ENCODE results near the gene ZNF521. TPM values are rescaled to one million over a fixed set of nuclear protein-coding genes. Genes with fewer than 3 reads are reported as not detected.

Gene ZNF521
- total and polyA plus RNA-seq, 2 of the 13 experiments (the other 11 are each of a cell fraction or from before 2014, with no cell fraction given), result 0.02 TPM; not detected in 1

GRCh38 chr18:25316381-25317018 lies 35.5 kb downstream of the ZNF521 start:
- Histone ChIP-seq H3K27ac (ENCODE audit: extremely low read length, insufficient read depth, low read length) (no peak overlapping the region), H3K4me1 (ENCODE audit: insufficient read depth, low read length) (no peaks in the 10 kb centered on the region), H3K9me3 (ENCODE audit: low read length) (no peaks in the 10 kb centered on the region), H3K9ac (ENCODE audit: insufficient read depth, low read depth, low read length) (no peak overlapping the region), H3K36me3 (replicated peaks in 1 of 2; ENCODE audit: control insufficient read depth in 1 of 2, insufficient read depth in 2 of 2, low read length in 2 of 2) (no peaks in the 10 kb centered on the region), H4K20me1 (ENCODE audit: insufficient read depth, low read length) (no peaks in the 10 kb centered on the region), H2AFZ (ENCODE audit: low read length) (no peak overlapping the region), H3K27me3 (ENCODE audit: control insufficient read depth in 1 of 2, insufficient read depth in 2 of 2, low read length in 2 of 2) (no peaks in the 10 kb centered on the region), H3K4me2 (ENCODE audit: low read depth, low read length) (no peak overlapping the region), H3K4me3 (replicated peaks in 1 of 3; ENCODE audit: insufficient read depth in 1 of 3, low read depth in 2 of 3, low read length in 3 of 3) (no peak overlapping the region), H3K79me2 (ENCODE audit: insufficient read depth, low read length) (no peaks in the 10 kb centered on the region)
- CTCF ChIA-PET (ENCODE audit: low intra/inter-chr PET ratio, low total read pairs), result no interaction called here
- DNase-seq (ENCODE audit: low spot score) (no peak), ATAC-seq (no peak), FAIRE-seq (no peak)
- no TSS peak for BruUV-seq (replicated peaks)
- POLR2A ChIA-PET, result no interaction called here
- intact Hi-C loops (cut with micrococcal nuclease; ENCODE audit: unreplicated experiment) (no loop called here), in situ Hi-C loops (cut with HindIII; ENCODE audit: extremely low pct_ligation_motif_present, low pct_unique_long_range_greater_than_20kb) (no loop called here)
- 33% methylated on average over 9 of the region's 9 CpGs for WGBS (ENCODE audit: low lambda C conversion rate)
- no peak for TF ChIP-seq HINFP (CRISPR knock-in tag; IDR thresholded peaks at IDR 0.05; ENCODE audit: low read depth)
- TF ChIP-seq ZNF121 (CRISPR knock-in tag; IDR thresholded peaks at IDR 0.05), result no peak

GRCh38 chr18:25314838-25315190 lies 37.2 kb downstream of the ZNF521 start:
- H3K4me3 ChIP-seq (replicated peaks in 1 of 3; ENCODE audit: insufficient read depth in 1 of 3, low read depth in 2 of 3, low read length in 3 of 3), result no peak overlapping the region
- intact Hi-C loops (cut with micrococcal nuclease; ENCODE audit: unreplicated experiment), result no loop called here
- H3K36me3 ChIP-seq (replicated peaks in 1 of 2; ENCODE audit: control insufficient read depth in 1 of 2, insufficient read depth in 2 of 2, low read length in 2 of 2), result no peaks in the 10 kb centered on the region
- TF ChIP-seq ONECUT2 (CRISPR knock-in tag; IDR thresholded peaks at IDR 0.05) (no peak), ZNF143 (CRISPR knock-in tag; IDR thresholded peaks at IDR 0.05) (no peak)
- H2AFZ ChIP-seq (ENCODE audit: low read length), result no peak overlapping the region
- in situ Hi-C loops (cut with HindIII; ENCODE audit: extremely low pct_ligation_motif_present, low pct_unique_long_range_greater_than_20kb), result no loop called here
- FAIRE-seq, result no peak
- DNase-seq (ENCODE audit: low spot score), result no peak
- ChIA-PET POLR2A (no interaction called here), CTCF (ENCODE audit: low intra/inter-chr PET ratio, low total read pairs) (no interaction called here)
- H3K9me3 ChIP-seq (ENCODE audit: low read length), result no peaks in the 10 kb centered on the region
- no peak overlapping the region for H3K4me2 ChIP-seq (ENCODE audit: low read depth, low read length)
- no peak overlapping the region for H3K9ac ChIP-seq (ENCODE audit: insufficient read depth, low read depth, low read length)
- no peaks in the 10 kb centered on the region for H3K4me1 ChIP-seq (ENCODE audit: insufficient read depth, low read length)
- H3K27me3 ChIP-seq (ENCODE audit: control insufficient read depth in 1 of 2, insufficient read depth in 2 of 2, low read length in 2 of 2), result no peaks in the 10 kb centered on the region
- no peaks in the 10 kb centered on the region for H4K20me1 ChIP-seq (ENCODE audit: insufficient read depth, low read length)
- ATAC-seq, result no peak
- no TSS peak for BruUV-seq (replicated peaks)
- no peak overlapping the region for H3K27ac ChIP-seq (ENCODE audit: extremely low read length, insufficient read depth, low read length)
- no peaks in the 10 kb centered on the region for H3K79me2 ChIP-seq (ENCODE audit: insufficient read depth, low read length)
